Adrenal gland (tissue), 12 donors: Measurements from ENCODE around the gene KLHL42. TPM values are rescaled to one million over a fixed set of nuclear protein-coding genes. Genes with fewer than 3 reads are reported as not detected.

ENCODE experiments used
- DNase-seq, 7 donors: peaks; one replicate each; pipeline ENCODE4 v3.0.0-alpha.2; 2019 to 2020
- H3K27ac ChIP-seq, 5 donors: fragments of 200-600 bp; sonication (generic) in 4 of 5; 1 replicate in 3 of 5; 2 replicates in 2 of 5; pipeline versions ENCODE4 v1.5.1 to v1.8.0; 2016 to 2020; ENCODE audit warnings: mild to moderate bottlenecking in 1 of 5
- H3K27me3 ChIP-seq: fragments of 200-600 bp; 2 replicates; pipeline ENCODE4 v1.8.0; 2021
- H3K36me3 ChIP-seq, 2 donors: fragments of 200-600 bp; replicated peaks in 1 of 2; 1 replicate in 1 of 2; 2 replicates in 1 of 2; pipeline versions ENCODE4 v1.5.1 to v1.8.0; 2018 to 2022
- H3K4me1 ChIP-seq, 2 donors: fragments of 200-600 bp; replicated peaks in 1 of 2; 1 replicate in 1 of 2; 2 replicates in 1 of 2; pipeline versions ENCODE4 v1.5.1 to v1.8.0; 2018 to 2021
- H3K4me3 ChIP-seq, 4 donors: fragments of 200-600 bp; sonication (generic) in 3 of 4; one replicate each; pipeline ENCODE4 v1.5.1; 2016 to 2018
- H3K9me3 ChIP-seq, 3 donors: fragments of 200-600 bp; sonication (generic) in 1 of 3; replicated peaks in 1 of 3; 1 replicate in 2 of 3; 2 replicates in 1 of 3; pipeline versions ENCODE4 v1.5.1 to v1.8.0; 2016 to 2021
- CTCF ChIP-seq, 6 experiments: fragments of 450-650 bp in 4 of 6; fragments of 200-600 bp in 2 of 6; sonication (generic) in 1 of 6; IDR thresholded peaks; 1 replicate in 5 of 6; 2 replicates in 1 of 6; pipeline versions ENCODE4 v1.5.1 to v1.8.0; 2016 to 2021; ENCODE audit warnings: antibody characterized with exemption in 6 of 6, mild to moderate bottlenecking in 2 of 6, moderate library complexity in 1 of 6
- POLR2A ChIP-seq, 2 donors: fragments of 450-650 bp; IDR thresholded peaks; one replicate each; pipeline ENCODE4 v1.6.1; 2017; ENCODE audit warnings: antibody characterized with exemption in 2 of 2, mild to moderate bottlenecking in 2 of 2, moderate library complexity in 1 of 2
- WGBS, 4 donors: extraction: QIAGEN DNeasy Blood & Tissue Kit in 2 of 4; methylation state at CpG; one replicate each; pipeline versions ENCODE4 v1.1.5 to v1.1.7; 2013 to 2017; 5-methylcytosine and 5-hydroxymethylcytosine counted together
- intact Hi-C, 2 donors: fragments of 100-400 bp; cut with DNase I; formaldehyde crosslinking; loops; one replicate each; pipeline versions ENCODE4 v1.14.1 to v1.15.0; 2022 to 2023
- polyA plus RNA-seq, 3 donors: library from polyadenylated mRNA; stranded (reverse); fragments of 200-250 nt in 2 of 3; fragments of 350-450 nt in 1 of 3; fragmentation: Illumina TruSeq in 1 of 3; extraction: RNeasy Lipid Tissue Mini Kit (QIAGEN cat#74804) in 1 of 3; gene quantifications; one replicate each; pipeline ENCODE4 v1.2.3, GENCODE V29; 2013 to 2014
- total RNA-seq, 9 donors: library from RNA; depleted of rRNA in 4 of 9; stranded (reverse); fragments of >200 nt in 4 of 9; fragments of 120-200 nt in 1 of 9; fragmentation: NEBNext Ultra II Directional in 1 of 9; extraction: Animal tissue kit (Norgen Biotek cat#: 25700) in 1 of 9; gene quantifications; one replicate each; pipeline versions ENCODE4 v1.1.0 to v1.2.4, GENCODE V29; 2013 to 2023
- donor health status: healthy with polysubstance abuse.
- donor health status: Bipolar disorder and iron deficiency.
- donor health status: DM: yes; HTN: yes; CAD: no.
- donor health status: DM: no; HTN: no; CAD: no.
- donor health status: DM: no; HTN: no; CAD: no.
- donor health status: DM: yes; HTN: yes; CAD: no.

Gene KLHL42
- total and polyA plus RNA-seq, 12 donors = 7.8 to 23.7 (median 18.4) TPM

GRCh38 chr12:27814411-27814810 is 34.4 kb downstream of the KLHL42 start:
- Histone ChIP-seq H3K27me3 (no peaks in the 10 kb centered on the region), H3K4me1 (peaks cover 0 to 8% of the 10 kb centered on the region in 2 donors), H3K4me3 (no peak overlapping the region), H3K9me3 (no peaks in the 10 kb centered on the region), H3K27ac (no peak overlapping the region), H3K36me3 (no peaks in the 10 kb centered on the region)
- no peak for TF ChIP-seq POLR2A (IDR thresholded peaks at IDR 0.05)
- TF ChIP-seq CTCF (IDR thresholded peaks at IDR 0.05) = no peak
- WGBS, 4 donors = 61 to 71% (median 68%) methylated on average over 2 of the region's 2 CpGs
- intact Hi-C loops = loop anchor here in 1 of 2 donors (10.0 kb wide), 1 partner anchor 80 kb away; no protein-coding TSS in a partner anchor
- DNase-seq = no peak

GRCh38 chr12:27814851-27815591 is 35.0 kb downstream of the KLHL42 start:
- H3K4me1 ChIP-seq = peaks cover 0 to 8% of the 10 kb centered on the region in 2 donors
- no peak overlapping the region for H3K4me3 ChIP-seq
- H3K9me3 ChIP-seq = no peaks in the 10 kb centered on the region
- intact Hi-C loops = loop anchor here (5.0 to 10.0 kb wide), 2 partner anchors 80 to 83 kb away; no protein-coding TSS in a partner anchor
- H3K27ac ChIP-seq = no peak overlapping the region
- DNase-seq = no peak
- WGBS, 4 donors = 45 to 66% (median 61%) methylated on average over 3 of the region's 3 CpGs
- TF ChIP-seq CTCF (IDR thresholded peaks at IDR 0.05) = no peak
- no peaks in the 10 kb centered on the region for H3K27me3 ChIP-seq
- no peaks in the 10 kb centered on the region for H3K36me3 ChIP-seq

- Histone ChIP-seq H3K27ac (no peak overlapping the region), H3K36me3 (no peaks in the 10 kb centered on the region), H3K27me3 (no peaks in the 10 kb centered on the region), H3K4me3 (no peak overlapping the region), H3K9me3 (no peaks in the 10 kb centered on the region), H3K4me1 (peaks cover 0 to 15% of the 10 kb centered on the region in 2 donors)
- TF ChIP-seq POLR2A (IDR thresholded peaks at IDR 0.05) (no peak), CTCF (IDR thresholded peaks at IDR 0.05) (no peak)
- intact Hi-C loops = loop anchor here (5.0 to 10.0 kb wide), 2 partner anchors 83 to 85 kb away; no protein-coding TSS in a partner anchor
- 81 to 92% (median 90%) methylated on average over 4 of the region's 4 CpGs for WGBS, 4 donors
- DNase-seq = no peak
Measured at GRCh38 chr12:27817766-27818165, 37.7 kb downstream of the KLHL42 start.

- 45 to 54% (median 45%) methylated on average over 7 of the region's 7 CpGs for WGBS, 4 donors
- no peaks in the 10 kb centered on the region for H3K9me3 ChIP-seq
- H3K27me3 ChIP-seq = peaks cover 2% of the 10 kb centered on the region
- H3K4me3 ChIP-seq = no peak overlapping the region
- H3K4me1 ChIP-seq = peaks cover 0 to 15% of the 10 kb centered on the region in 2 donors
- DNase-seq = peak in 6 of 7 donors; percentile 14 to 55 (median 26)
- H3K36me3 ChIP-seq = no peaks in the 10 kb centered on the region
- H3K27ac ChIP-seq = no peak overlapping the region
- TF ChIP-seq CTCF (IDR thresholded peaks at IDR 0.05) = no peak
- TF ChIP-seq POLR2A (IDR thresholded peaks at IDR 0.05) = no peak
- intact Hi-C loops = loop anchor here (5.0 to 10.0 kb wide), 2 partner anchors 84 to 86 kb away; no protein-coding TSS in a partner anchor
Measured at GRCh38 chr12:27818401-27818918, 38.4 kb downstream of the KLHL42 start.
